GM10266 (cell line): ENCODE data around the gene IQCM.

ENCODE experiments used
- DNase-seq: peaks from one replicate; pipeline ENCODE4 v3.0.0; 2012; ENCODE audit errors: extremely low spot score
- CTCF ChIP-seq: IDR thresholded peaks from 2 replicates; pipeline ENCODE4 v1.5.1; 2012; ENCODE audit warnings: mild to moderate bottlenecking, low read depth; ENCODE audit not compliant: control insufficient read depth, insufficient read depth; ENCODE audit errors: missing control alignments

The IQCM gene

GRCh38 chr4:149699642-149700041, 116.0 kb downstream of the IQCM start:
- TF ChIP-seq CTCF = no peak
- DNase-seq = no peak

- DNase-seq = no peak
- TF ChIP-seq CTCF = no peak
Observed at GRCh38 chr4:149690726-149691125, 124.9 kb downstream of the IQCM start.

GRCh38 chr4:149684516-149684915, 131.1 kb downstream of the IQCM start:
- TF ChIP-seq CTCF = no peak
- DNase-seq = no peak

GRCh38 chr4:149676076-149676475, 139.6 kb downstream of the IQCM start:
- no peak for TF ChIP-seq CTCF
- peak; percentile 5 for DNase-seq

GRCh38 chr4:149645790-149646189, 169.9 kb downstream of the IQCM start:
- no peak for DNase-seq
- TF ChIP-seq CTCF = no peak

GRCh38 chr4:149638073-149638472, 177.6 kb downstream of the IQCM start:
- no peak for TF ChIP-seq CTCF
- no peak for DNase-seq

- no peak for TF ChIP-seq CTCF
- DNase-seq = no peak
Observed at GRCh38 chr4:149634368-149634767, 181.3 kb downstream of the IQCM start.

GRCh38 chr4:149631629-149632028, 184.0 kb downstream of the IQCM start:
- no peak for DNase-seq
- no peak for TF ChIP-seq CTCF
